CD4-positive, alpha-beta T cell treated with Interferon alpha-2 for 1 hour (primary cell): Measurements from ENCODE around the gene POLR1G.

Source experiments
- DNase-seq, 2 donors: peaks; one replicate each; pipeline ENCODE4 v3.0.0-alpha.2; 2020 to 2022

POLR1G gene

DNA sequence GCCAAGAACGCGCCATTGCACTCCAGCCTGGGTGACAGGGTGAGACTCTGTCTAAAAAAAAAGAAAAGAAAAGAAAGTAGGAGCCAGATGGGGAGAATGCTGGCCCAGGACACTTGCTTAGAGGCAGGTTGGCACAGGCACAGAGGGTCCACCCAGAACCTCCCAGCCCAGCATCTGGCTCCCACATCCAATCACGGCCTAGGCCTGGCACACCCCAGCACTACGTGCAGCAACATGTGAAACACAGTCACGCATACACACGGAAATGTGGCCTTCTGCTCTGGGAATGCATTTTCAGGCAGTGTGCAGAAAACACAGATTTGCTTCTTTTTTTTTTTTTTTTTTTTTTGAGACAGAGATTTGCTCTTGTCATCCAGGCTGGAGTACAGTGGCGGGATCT is 40.5 kb downstream of the POLR1G start:
- no peak for DNase-seq

DNA sequence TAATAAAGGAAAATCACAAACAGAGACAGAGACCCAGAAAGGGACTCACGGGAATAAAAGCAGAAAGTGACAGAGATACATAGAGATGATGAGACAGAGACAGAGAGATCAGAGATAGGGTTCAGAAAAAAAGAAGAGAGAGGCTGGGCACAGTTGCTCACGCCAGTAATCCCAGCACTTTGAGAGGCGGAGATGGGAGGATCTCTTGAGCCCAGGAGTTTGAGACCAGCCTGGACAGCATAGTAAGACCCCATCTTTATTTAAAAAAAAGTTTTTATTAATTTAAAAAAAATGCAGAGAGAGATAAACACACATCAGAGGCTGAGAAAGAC is 41.9 kb downstream of the POLR1G start:
- no peak for DNase-seq

DNA sequence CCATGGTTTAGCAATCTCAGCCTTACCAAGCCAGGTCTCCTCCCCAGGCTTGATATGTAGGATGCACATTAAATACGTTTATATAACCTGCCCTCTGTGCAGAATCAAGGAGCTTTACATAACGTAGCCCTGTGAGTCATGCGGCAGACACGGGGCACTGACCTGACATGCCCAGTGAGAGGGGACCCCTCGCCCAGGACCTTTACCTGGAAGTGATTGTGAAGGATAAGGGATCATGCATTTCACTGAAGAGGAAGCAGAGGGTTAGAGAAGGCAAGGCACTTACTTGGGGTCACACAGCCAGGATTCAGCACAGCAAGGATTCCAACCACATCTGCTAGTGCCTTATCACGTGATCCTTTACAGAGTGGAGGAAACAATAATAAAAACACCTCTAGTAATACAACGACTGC is 42.4 kb downstream of the POLR1G start:
- DNase-seq: no peak

DNA sequence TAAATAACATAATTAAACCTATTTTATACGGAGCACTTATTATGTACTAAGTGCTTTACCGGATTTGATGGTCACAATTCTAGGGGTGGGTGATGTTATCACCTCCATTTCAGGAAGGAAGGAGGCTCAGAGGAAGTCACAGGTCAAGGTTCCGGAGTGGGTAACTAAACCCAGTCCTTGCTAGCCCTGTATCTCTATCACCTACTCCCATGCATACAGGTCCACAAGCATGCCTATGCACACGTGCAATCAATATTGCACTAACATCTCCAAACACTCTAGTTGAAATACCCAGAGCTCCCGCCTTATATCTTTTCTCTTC is 43.5 kb downstream of the POLR1G start:
- peak; percentile 62 to 82 for DNase-seq

- peak; percentile 76 to 86 for DNase-seq
These were observed 44.8 kb downstream of the POLR1G start for GRCh38 chr19:45451131-45451849.

DNA sequence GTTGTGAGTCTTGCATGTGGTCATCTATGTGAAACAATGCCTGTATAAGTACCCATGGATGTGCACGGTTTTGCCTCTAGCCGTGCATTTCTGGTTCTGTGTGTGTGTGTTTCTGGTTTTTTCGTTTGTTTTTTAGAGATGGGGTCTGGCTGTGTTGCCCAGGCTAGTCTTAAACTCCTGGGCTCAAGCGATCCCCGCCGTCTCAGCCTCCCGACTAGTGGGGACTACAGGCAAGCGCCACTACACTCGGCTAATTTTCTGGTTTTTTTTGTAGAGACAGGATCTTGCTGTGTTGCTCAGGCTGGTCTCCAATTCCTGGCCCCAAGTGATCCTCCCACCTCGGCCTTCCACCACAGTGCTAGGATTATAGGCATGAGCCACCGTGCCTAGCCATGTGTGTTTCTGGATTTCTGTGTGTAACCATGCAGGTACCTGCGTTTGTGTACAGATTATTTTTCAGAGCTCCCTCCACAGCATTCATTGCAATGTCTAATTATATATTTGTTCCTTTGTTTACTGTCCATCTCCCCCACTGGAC is 45.5 kb downstream of the POLR1G start:
- no peak for DNase-seq

DNA sequence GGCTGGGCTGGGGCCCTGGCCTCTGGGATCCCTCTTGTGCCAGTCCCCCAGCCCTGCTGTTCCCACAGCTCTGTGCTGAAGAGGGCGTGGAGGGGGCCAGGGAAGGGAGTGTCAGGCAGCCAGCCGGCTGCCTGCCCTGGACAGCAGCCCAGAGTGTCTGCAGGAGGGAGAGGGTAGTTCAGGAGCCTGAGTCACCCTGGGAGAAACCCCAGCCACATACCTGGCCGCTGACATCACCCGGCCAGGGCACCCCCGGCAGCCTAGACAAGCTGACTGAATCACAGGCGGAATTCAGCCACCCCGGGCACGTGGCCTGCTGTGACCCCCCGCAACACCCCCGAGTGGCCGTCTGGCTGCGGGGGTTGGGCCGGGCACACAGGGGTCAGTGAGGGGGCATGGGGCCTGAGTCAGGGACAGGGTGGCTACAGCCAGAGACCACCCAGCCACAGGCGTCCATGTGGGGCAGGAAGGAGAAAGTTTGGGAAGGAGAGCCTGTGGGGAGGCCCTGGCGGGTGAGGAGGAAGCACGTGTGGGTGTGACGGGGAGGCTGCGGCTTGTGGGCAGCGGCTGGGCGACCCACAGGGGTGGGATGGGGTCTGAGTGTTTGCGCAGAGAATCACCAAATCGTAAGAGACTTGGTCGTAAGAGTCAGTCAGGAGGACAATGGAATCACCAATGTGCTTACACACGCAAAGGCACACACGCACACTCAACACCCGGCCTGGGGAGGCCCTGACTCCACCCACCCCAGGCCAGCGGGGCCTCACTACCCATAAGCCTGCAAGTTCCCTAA is 49.5 kb downstream of the POLR1G start:
- peak; percentile 75 to 83 for DNase-seq

- no peak for DNase-seq
These were observed 50.0 kb downstream of the POLR1G start for GRCh38 chr19:45456500-45456815.

GRCh38 chr19:45457776-45458175 is 51.3 kb downstream of the POLR1G start:
- DNase-seq: no peak
